Measurements from ENCODE around the gene LCN9. TPM values are rescaled to one million over a fixed set of nuclear protein-coding genes. Genes with fewer than 3 reads are reported as not detected.

The LCN9 gene
- total RNA-seq, 1 donor: not detected

DNA sequence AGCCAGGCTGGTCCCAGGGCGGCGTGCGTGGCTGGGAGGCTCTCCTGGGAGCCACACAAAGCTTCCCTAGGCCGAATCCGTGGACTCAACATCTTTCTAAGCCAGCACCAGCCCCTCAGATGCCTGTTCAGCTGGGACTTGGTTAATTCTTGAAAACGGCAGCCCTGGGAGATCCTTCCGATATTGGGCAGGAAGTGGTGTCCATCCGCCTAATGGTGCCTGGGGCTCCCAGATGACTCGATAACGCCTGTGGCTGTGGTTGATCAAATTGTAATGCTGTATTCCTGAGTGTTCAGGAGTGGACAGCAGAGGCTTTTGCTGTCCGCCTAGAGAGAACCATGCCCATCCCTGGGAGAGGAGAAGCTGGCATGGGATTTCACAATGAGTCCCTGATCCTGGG is 52.9 kb downstream of the LCN9 start:
- DNase-seq (ENCODE audit: low read depth in 2 of 3, low spot score in 2 of 3): no peak

Other genes with a start within 250 kb of the LCN9 start
- 21.3 TPM for gene PPP1R26, start 183.5 kb upstream of the LCN9 start, total RNA-seq
- gene MRPS2, start 162.6 kb upstream of the LCN9 start, total RNA-seq: 110 TPM
- not detected for gene LCN1, start 141.9 kb upstream of the LCN9 start, total RNA-seq
- gene OBP2A, start 117.2 kb upstream of the LCN9 start, total RNA-seq: not detected
- gene PAEP, start 101.6 kb upstream of the LCN9 start, total RNA-seq: not detected
- gene GLT6D1, start 23.8 kb upstream of the LCN9 start, total RNA-seq: not detected
- not detected for gene SOHLH1, start 36.2 kb downstream of the LCN9 start, total RNA-seq
- under 0.01 TPM for gene KCNT1, start 38.9 kb downstream of the LCN9 start, total RNA-seq
- gene CAMSAP1, start 244.2 kb downstream of the LCN9 start, total RNA-seq: 18.0 TPM

Measured in hematopoietic multipotent progenitor cell (in vitro differentiated cells).